Loucy (cell line): ENCODE results near the gene ARVCF.

Experiments
- H2AFZ ChIP-seq: fragments of 200-600 bp; sonication (generic); 2 replicates; pipeline ENCODE4 v1.6.0; 2016; ENCODE audit warnings: antibody characterized with exemption, mild to moderate bottlenecking, low read length, moderate library complexity
- H3F3A ChIP-seq: fragments of 200-600 bp; 2 replicates; pipeline ENCODE4 v1.6.0; 2016; ENCODE audit warnings: antibody characterized with exemption, low read depth, mild to moderate bottlenecking
- H3K27me3 ChIP-seq: fragments of 200-600 bp; sonication (generic); 2 replicates; pipeline ENCODE4 v1.6.1; 2014; ENCODE audit warnings: low read length, mild to moderate bottlenecking; ENCODE audit not compliant: insufficient read depth, poor library complexity, severe bottlenecking
- H3K36me3 ChIP-seq: fragments of 200-600 bp; sonication (generic); 2 replicates; pipeline ENCODE4 v1.6.1; 2016; ENCODE audit warnings: low read length; ENCODE audit not compliant: insufficient read depth
- H3K4me1 ChIP-seq: fragments of 200-600 bp; sonication (generic); 2 replicates; pipeline ENCODE4 v1.5.1; 2014; ENCODE audit warnings: low read length, mild to moderate bottlenecking; ENCODE audit not compliant: insufficient read depth, poor library complexity, severe bottlenecking
- H3K4me2 ChIP-seq: fragments of 200-600 bp; sonication (generic); 2 replicates; pipeline ENCODE4 v1.6.0; 2014; ENCODE audit warnings: antibody characterized with exemption, low read length, low read depth, mild to moderate bottlenecking; ENCODE audit not compliant: poor library complexity, severe bottlenecking
- H3K4me3 ChIP-seq: fragments of 200-600 bp; sonication (generic); 2 replicates; pipeline ENCODE4 v1.5.1; 2014; ENCODE audit warnings: low read length, mild to moderate bottlenecking, mixed read lengths; ENCODE audit not compliant: poor library complexity, severe bottlenecking
- H3K79me2 ChIP-seq: fragments of 200-600 bp; sonication (generic); 2 replicates; pipeline ENCODE4 v1.6.1; 2014; ENCODE audit warnings: low read length; ENCODE audit not compliant: insufficient read depth
- H3K9ac ChIP-seq: fragments of 200-600 bp; sonication (generic); 2 replicates; pipeline ENCODE4 v1.6.0; 2014; ENCODE audit warnings: mild to moderate bottlenecking, low read depth, low read length, moderate library complexity; ENCODE audit not compliant: poor library complexity, severe bottlenecking
- H3K9me2 ChIP-seq: fragments of 200-600 bp; sonication (generic); replicated peaks from 2 replicates; pipeline ENCODE4 v1.6.1; 2016; ENCODE audit warnings: low read depth, low read length, mixed read lengths
- H3K9me3 ChIP-seq: fragments of 200-600 bp; sonication (generic); 2 replicates; pipeline ENCODE4 v1.6.1; 2014; ENCODE audit warnings: mild to moderate bottlenecking, antibody characterized with exemption, low read length, low read depth; ENCODE audit not compliant: insufficient read depth
- H4K20me1 ChIP-seq: fragments of 200-600 bp; sonication (generic); 2 replicates; pipeline ENCODE4 v1.6.0; 2014; ENCODE audit warnings: antibody characterized with exemption, low read length, mild to moderate bottlenecking; ENCODE audit not compliant: insufficient read depth, poor library complexity, severe bottlenecking
- EZH2phosphoT487 ChIP-seq: fragments of 200-600 bp; IDR thresholded peaks from 2 replicates; pipeline ENCODE4 v1.6.1; 2018; ENCODE audit warnings: antibody characterized with exemption, mild to moderate bottlenecking, moderate library complexity, borderline replicate concordance
- TF ChIP-seq, protein P1 (sequence below): fragments of 200-600 bp; sonication (generic); conservative IDR thresholded peaks from 2 replicates; pipeline ENCODE4 v1.5.1; 2014; ENCODE audit warnings: mild to moderate bottlenecking, antibody characterized with exemption, low read length

Gene ARVCF

DNA sequence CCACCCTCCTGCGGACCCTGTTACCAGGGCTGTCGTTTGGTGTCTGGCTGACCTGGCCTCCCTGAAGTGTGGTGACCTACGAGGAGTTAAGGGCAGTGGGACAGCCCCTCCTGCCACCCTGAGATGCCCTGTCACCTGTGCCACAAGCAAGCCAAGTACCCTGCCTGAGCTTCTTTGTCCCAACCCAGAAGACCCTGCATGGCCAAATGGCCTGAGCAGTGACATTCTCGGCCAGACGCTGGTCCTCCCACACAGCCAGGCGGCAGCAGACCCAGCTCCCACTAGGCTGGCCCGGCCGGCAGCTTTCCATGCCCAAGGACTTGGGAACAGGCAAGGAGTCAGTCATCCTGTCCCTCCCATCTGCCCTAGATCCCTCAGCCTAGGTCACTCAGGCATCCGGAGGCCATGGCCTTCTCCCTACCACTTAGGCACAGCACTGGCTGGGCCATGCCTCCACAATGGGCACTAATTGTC is 7.6 kb downstream of the ARVCF start:
- no peaks in the 10 kb centered on the region for H3K9me2 ChIP-seq
- no peaks in the 10 kb centered on the region for H3K79me2 ChIP-seq
- no peak overlapping the region for H2AFZ ChIP-seq
- no peak overlapping the region for H3K4me2 ChIP-seq
- H3K4me3 ChIP-seq: no peak overlapping the region
- H3K27me3 ChIP-seq: no peaks in the 10 kb centered on the region
- H3F3A ChIP-seq: no peaks in the 10 kb centered on the region
- H3K9me3 ChIP-seq: no peaks in the 10 kb centered on the region
- H4K20me1 ChIP-seq: no peaks in the 10 kb centered on the region
- H3K9ac ChIP-seq: no peak overlapping the region
- H3K4me1 ChIP-seq: no peaks in the 10 kb centered on the region
- TF ChIP-seq EZH2phosphoT487: no peak
- TF ChIP-seq, protein P1, sequence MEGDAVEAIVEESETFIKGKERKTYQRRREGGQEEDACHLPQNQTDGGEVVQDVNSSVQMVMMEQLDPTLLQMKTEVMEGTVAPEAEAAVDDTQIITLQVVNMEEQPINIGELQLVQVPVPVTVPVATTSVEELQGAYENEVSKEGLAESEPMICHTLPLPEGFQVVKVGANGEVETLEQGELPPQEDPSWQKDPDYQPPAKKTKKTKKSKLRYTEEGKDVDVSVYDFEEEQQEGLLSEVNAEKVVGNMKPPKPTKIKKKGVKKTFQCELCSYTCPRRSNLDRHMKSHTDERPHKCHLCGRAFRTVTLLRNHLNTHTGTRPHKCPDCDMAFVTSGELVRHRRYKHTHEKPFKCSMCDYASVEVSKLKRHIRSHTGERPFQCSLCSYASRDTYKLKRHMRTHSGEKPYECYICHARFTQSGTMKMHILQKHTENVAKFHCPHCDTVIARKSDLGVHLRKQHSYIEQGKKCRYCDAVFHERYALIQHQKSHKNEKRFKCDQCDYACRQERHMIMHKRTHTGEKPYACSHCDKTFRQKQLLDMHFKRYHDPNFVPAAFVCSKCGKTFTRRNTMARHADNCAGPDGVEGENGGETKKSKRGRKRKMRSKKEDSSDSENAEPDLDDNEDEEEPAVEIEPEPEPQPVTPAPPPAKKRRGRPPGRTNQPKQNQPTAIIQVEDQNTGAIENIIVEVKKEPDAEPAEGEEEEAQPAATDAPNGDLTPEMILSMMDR: no peak
- H3K36me3 ChIP-seq: no peaks in the 10 kb centered on the region

DNA sequence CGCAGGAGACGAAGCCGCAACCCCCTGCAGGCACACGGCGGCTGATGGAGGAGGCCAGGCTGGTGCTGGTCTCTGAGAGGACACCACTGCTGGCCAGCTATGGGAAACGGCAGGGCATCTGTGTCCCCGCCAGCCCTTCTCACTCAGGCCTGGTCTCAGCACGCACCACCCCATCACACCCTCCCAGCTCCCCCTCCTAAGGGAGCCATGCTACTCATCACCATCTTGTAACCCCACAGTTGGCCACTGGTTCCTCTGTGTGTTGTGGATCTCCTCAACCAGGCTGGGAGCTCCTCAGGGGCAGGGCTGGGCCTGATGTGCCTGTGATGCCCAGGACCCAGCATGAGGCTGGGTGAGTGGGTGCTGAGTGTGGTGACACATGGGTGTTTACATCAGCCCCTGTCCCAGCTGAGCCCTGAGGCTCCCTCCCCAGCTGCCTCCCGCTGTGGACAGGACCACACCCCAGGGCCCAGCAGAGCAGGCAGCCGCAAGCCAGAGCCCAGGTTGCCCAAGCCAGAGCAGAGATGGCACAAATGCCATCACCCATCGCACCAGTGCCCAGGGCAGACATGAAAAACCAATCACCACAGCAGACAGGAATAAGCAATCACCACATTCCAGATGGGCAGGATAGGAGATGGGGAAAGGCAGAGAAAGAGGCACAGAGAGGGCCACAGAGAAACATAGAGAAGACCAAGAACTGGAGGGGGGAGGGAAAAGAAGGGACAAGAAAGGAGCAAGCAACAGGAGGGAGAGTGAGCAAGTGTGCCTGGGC is 8.2 kb downstream of the ARVCF start:
- H3K36me3 ChIP-seq: no peaks in the 10 kb centered on the region
- no peaks in the 10 kb centered on the region for H3K9me2 ChIP-seq
- no peaks in the 10 kb centered on the region for H3K79me2 ChIP-seq
- no peaks in the 10 kb centered on the region for H4K20me1 ChIP-seq
- no peak overlapping the region for H3K4me2 ChIP-seq
- no peaks in the 10 kb centered on the region for H3F3A ChIP-seq
- TF ChIP-seq, protein P1: no peak
- no peak for TF ChIP-seq EZH2phosphoT487
- H3K4me3 ChIP-seq: no peak overlapping the region
- H3K27me3 ChIP-seq: no peaks in the 10 kb centered on the region
- peaks cover 2% of the 10 kb centered on the region; the same call in 1 of the 2 replicates for H3K9me3 ChIP-seq
- no peak overlapping the region for H2AFZ ChIP-seq
- no peaks in the 10 kb centered on the region for H3K4me1 ChIP-seq
- H3K9ac ChIP-seq: no peak overlapping the region

DNA sequence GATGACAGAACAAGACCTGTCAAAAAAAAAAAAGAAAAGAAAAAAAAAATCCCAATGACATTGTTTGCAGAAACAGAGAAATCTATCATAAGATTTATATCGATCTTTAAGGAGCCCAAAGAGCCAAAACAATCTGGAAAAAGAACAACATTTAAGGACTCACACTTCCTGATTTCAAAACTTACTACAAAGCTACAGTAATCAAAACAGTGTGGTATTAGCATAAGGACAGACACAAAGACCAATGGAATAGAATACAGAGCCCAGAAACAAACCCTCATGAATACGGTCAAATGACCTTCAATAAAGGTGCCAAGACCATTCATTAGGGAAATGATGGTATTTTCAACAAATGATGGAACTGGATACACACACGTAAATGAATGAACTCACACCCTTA is 12.2 kb downstream of the ARVCF start:
- Histone ChIP-seq H3K4me1 (peaks cover 5% of the 10 kb centered on the region), H3K27me3 (no peaks in the 10 kb centered on the region), H3K36me3 (no peaks in the 10 kb centered on the region), H4K20me1 (no peaks in the 10 kb centered on the region), H3K4me3 (no peak overlapping the region), H3K9me2 (no peaks in the 10 kb centered on the region), H3K79me2 (no peaks in the 10 kb centered on the region), H3K4me2 (no peak overlapping the region), H2AFZ (no peak overlapping the region), H3F3A (no peaks in the 10 kb centered on the region), H3K9me3 (peaks cover 4% of the 10 kb centered on the region; the same call in 1 of the 2 replicates), H3K9ac (no peak overlapping the region)
- TF ChIP-seq EZH2phosphoT487: no peak
- TF ChIP-seq, protein P1: no peak
